Measurements from ENCODE around the gene GJA4.
A peak's percentile ranks its signal among the peaks of the same experiment; 100 is the strongest.

GJA4 gene

DNA sequence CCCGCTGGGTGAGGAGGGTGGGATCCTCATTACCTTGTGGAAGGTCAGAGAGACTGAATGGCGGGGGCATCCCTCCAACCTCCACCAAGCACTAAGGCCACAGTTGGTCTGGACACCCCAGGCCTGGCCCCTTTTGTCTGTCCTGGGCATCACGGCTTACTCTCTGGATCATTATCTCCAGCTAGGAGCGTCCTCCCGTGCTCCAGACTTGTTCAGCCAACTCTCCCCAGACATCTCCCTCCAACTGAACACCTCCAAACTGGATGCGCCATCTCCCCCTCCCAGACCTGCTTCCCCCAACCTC lies 45.2 kb upstream of the GJA4 start:
- no peak overlapping the region for H3K4me3 ChIP-seq (ENCODE audit: low read depth, low read length)
- TF ChIP-seq, protein P1, sequence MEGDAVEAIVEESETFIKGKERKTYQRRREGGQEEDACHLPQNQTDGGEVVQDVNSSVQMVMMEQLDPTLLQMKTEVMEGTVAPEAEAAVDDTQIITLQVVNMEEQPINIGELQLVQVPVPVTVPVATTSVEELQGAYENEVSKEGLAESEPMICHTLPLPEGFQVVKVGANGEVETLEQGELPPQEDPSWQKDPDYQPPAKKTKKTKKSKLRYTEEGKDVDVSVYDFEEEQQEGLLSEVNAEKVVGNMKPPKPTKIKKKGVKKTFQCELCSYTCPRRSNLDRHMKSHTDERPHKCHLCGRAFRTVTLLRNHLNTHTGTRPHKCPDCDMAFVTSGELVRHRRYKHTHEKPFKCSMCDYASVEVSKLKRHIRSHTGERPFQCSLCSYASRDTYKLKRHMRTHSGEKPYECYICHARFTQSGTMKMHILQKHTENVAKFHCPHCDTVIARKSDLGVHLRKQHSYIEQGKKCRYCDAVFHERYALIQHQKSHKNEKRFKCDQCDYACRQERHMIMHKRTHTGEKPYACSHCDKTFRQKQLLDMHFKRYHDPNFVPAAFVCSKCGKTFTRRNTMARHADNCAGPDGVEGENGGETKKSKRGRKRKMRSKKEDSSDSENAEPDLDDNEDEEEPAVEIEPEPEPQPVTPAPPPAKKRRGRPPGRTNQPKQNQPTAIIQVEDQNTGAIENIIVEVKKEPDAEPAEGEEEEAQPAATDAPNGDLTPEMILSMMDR (IDR thresholded peaks at IDR 0.05; ENCODE audit: control insufficient read depth, extremely low read depth, insufficient read depth), result no peak
- DNase-seq (ENCODE audit: low read depth), result no peak

DNA sequence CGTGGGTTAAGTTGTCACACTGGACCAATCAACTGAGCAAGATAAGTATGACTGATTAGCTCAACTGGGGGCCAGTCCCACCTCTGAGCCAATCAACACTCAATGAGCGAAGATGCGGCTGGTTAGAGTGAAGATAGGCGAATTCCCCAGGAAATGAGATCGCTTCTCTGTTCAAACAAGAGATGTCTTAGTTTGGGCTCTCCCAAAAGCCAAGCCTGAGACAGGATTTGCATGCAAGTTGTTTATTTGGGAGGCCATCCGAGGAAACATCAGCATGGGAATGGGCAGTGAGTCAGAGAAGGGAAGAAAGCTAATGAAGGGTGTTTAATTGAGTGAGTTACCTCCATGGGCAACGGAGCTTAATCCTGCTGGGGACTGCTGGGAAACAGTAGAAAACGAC lies 42.8 kb upstream of the GJA4 start:
- TF ChIP-seq, protein P1 (IDR thresholded peaks at IDR 0.05; ENCODE audit: control insufficient read depth, extremely low read depth, insufficient read depth), result no peak
- DNase-seq (ENCODE audit: low read depth), result no peak
- no peak overlapping the region for H3K4me3 ChIP-seq (ENCODE audit: low read depth, low read length)

DNA sequence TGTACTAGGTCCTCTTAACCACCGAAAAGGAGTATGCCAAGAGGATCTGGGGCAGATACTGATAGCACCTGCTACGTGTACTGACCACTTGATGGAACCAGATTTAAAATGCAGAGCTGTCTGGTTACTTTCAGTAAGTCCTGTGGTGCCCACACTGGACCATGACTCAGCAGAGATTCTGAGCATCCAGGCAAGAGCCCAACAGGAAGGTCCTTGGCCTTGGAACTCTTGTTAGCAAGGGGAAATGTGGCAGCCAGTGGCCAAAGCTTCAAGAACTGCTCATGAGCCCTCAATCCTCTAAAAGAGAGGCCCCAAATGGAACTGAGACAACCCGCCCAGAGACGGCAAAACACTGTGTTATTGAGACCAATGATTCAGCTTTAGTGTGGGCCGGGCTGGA lies 42.2 kb upstream of the GJA4 start:
- H3K4me3 ChIP-seq (ENCODE audit: low read depth, low read length), result no peak overlapping the region
- TF ChIP-seq, protein P1 (IDR thresholded peaks at IDR 0.05; ENCODE audit: control insufficient read depth, extremely low read depth, insufficient read depth), result no peak
- no peak for DNase-seq (ENCODE audit: low read depth)

DNA sequence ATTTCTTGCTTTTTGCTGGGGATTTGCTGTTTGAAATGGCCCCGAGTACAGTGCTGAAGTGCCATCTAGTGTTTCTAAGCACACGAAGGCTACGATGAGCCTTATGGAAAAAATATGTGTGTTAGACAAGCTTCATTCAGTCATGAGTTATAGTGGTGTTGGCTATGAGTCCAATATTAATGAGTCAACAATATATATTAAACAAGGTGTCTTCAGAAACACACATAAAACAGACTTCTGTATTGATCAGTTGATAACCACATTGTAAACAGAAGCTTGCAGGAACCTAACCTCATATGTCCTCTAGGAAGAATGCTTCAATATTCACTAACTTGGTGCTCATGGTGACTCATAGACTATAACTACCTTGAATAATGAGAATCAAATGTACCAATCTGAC lies 39.6 kb upstream of the GJA4 start:
- TF ChIP-seq, protein P1 (IDR thresholded peaks at IDR 0.05; ENCODE audit: control insufficient read depth, extremely low read depth, insufficient read depth), result peak; percentile 35; the same call in 1 of the 2 replicates
- H3K4me3 ChIP-seq (ENCODE audit: low read depth, low read length), result no peak overlapping the region
- DNase-seq (ENCODE audit: low read depth), result no peak

DNA sequence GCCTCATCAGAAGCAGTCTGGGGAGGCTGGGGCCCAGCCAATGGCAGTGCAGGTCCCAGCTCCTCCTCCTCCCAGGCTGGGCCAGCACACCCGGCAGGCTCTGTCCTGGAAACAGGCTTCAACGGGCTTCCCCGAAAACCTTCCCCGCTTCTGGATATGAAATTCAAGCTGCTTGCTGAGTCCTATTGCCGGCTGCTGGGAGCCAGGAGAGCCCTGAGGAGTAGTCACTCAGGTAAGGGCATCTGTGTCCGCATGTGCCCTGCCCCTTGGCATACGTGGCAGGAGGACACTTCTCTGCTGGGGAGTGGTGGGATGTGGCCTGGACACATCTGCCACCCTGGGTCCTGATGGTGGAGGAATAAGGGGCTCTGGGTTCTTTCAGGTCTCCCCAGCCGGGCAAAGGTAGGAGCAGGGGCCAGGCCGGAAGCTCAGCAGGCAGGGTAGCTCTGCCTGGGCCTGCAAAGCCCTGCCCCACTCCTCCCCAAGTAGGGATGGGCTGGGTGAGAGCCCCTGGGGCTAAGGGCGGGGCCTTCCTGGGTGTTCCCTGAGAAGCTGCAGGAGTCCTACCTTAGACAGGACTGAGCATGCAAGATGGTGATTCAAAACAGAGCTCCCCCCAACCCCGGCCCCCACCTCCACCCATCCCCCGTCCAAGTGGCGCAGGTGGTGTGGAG lies 37.7 kb upstream of the GJA4 start, which contains the start of gene GJB5:
Gene GJB5 (plus strand): TSS at position 84 of the 674 bp plus-strand sequence. CDS start 2,284 bp downstream, outside the sequence.
- no peak for DNase-seq (ENCODE audit: low read depth)
- no peak within 1 kb of the TSS for H3K4me3 ChIP-seq (ENCODE audit: low read depth, low read length)
- TF ChIP-seq, protein P1 (IDR thresholded peaks at IDR 0.05; ENCODE audit: control insufficient read depth, extremely low read depth, insufficient read depth), result no peak

DNA sequence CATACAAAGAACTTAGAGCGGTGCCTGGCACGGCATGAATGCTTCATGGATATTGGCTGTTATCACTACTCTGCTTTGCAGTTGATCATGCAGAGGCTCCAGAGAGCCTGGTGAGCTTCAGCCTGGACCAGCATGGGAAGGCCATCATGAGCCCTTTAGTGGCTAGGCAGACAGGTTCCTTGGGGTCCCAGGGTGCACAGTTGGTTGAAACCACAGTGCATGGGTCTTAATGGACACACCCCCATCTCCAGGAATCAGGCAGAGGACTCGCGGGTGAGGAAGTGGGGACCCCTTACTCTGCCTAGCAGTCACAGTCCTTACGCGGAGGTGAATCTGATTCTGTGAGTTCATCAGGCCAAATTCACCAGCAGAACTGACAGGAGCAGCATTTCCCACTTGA lies 36.8 kb upstream of the GJA4 start:
- DNase-seq (ENCODE audit: low read depth), result no peak
- TF ChIP-seq, protein P1 (IDR thresholded peaks at IDR 0.05; ENCODE audit: control insufficient read depth, extremely low read depth, insufficient read depth), result no peak
- no peak overlapping the region for H3K4me3 ChIP-seq (ENCODE audit: low read depth, low read length)

DNA sequence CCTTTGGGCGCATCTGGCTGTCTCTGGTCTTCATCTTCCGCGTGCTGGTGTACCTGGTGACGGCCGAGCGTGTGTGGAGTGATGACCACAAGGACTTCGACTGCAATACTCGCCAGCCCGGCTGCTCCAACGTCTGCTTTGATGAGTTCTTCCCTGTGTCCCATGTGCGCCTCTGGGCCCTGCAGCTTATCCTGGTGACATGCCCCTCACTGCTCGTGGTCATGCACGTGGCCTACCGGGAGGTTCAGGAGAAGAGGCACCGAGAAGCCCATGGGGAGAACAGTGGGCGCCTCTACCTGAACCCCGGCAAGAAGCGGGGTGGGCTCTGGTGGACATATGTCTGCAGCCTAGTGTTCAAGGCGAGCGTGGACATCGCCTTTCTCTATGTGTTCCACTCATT lies 35.4 kb upstream of the GJA4 start:
- DNase-seq (ENCODE audit: low read depth), result no peak
- no peak overlapping the region for H3K4me3 ChIP-seq (ENCODE audit: low read depth, low read length)
- TF ChIP-seq, protein P1 (IDR thresholded peaks at IDR 0.05; ENCODE audit: control insufficient read depth, extremely low read depth, insufficient read depth), result no peak
